Smooth muscle cell (in vitro differentiated cells): ENCODE data around the gene CCDC134. TPM values are rescaled to one million over a fixed set of nuclear protein-coding genes. Genes with fewer than 3 reads are reported as not detected.
A peak's percentile ranks its signal among the peaks of the same experiment; 100 is the strongest.

Experiments used
- DNase-seq: peaks from one replicate; lab custom pipeline; 2025; ENCODE audit not compliant: unreplicated experiment; lab: John Stamatoyannopoulos, UW
- H2AFZ ChIP-seq: fragments of 200-600 bp; sonication (generic); 2 replicates; pipeline ENCODE4 v1.6.0; 2016; ENCODE audit warnings: antibody characterized with exemption, low read depth, mild to moderate bottlenecking
- H3F3A ChIP-seq: fragments of 200-600 bp; sonication (generic); 2 replicates; pipeline ENCODE4 v1.6.0; 2017; ENCODE audit warnings: antibody characterized with exemption, low read depth
- H3K27ac ChIP-seq: fragments of 200-600 bp; sonication (generic); 2 replicates; pipeline ENCODE4 v1.5.1; 2016; ENCODE audit warnings: low read depth, mild to moderate bottlenecking
- H3K27me3 ChIP-seq: fragments of 200-600 bp; sonication (generic); 2 replicates; pipeline ENCODE4 v1.6.1; 2016; ENCODE audit warnings: low read depth, mild to moderate bottlenecking
- H3K36me3 ChIP-seq: fragments of 200-600 bp; sonication (generic); 2 replicates; pipeline ENCODE4 v1.5.1; 2016; ENCODE audit warnings: low read depth
- H3K4me1 ChIP-seq: fragments of 200-600 bp; sonication (generic); 2 replicates; pipeline ENCODE4 v1.5.1; 2016; ENCODE audit warnings: low read depth
- H3K4me2 ChIP-seq: fragments of 200-600 bp; sonication (generic); 2 replicates; pipeline ENCODE4 v1.6.0; 2016; ENCODE audit warnings: mild to moderate bottlenecking
- H3K4me3 ChIP-seq: fragments of 200-600 bp; sonication (generic); 2 replicates; pipeline ENCODE4 v1.5.1; 2016; ENCODE audit warnings: mild to moderate bottlenecking
- H3K79me2 ChIP-seq: fragments of 200-600 bp; sonication (generic); 2 replicates; pipeline ENCODE4 v1.6.0; 2016; ENCODE audit warnings: low read depth, mild to moderate bottlenecking
- H3K9ac ChIP-seq: fragments of 200-600 bp; sonication (generic); 2 replicates; pipeline ENCODE4 v1.6.0; 2016; ENCODE audit warnings: low read depth
- H3K9me3 ChIP-seq: fragments of 200-600 bp; sonication (generic); replicated peaks from 2 replicates; pipeline ENCODE4 v1.5.1; 2016; ENCODE audit warnings: low read depth
- H4K20me1 ChIP-seq: fragments of 200-600 bp; sonication (generic); 2 replicates; pipeline ENCODE4 v1.6.0; 2016; ENCODE audit warnings: low read depth
- CTCF ChIP-seq: fragments of 200-600 bp; sonication (generic); IDR thresholded peaks from 2 replicates; pipeline ENCODE4 v1.5.1; 2017; ENCODE audit warnings: borderline replicate concordance, mild to moderate bottlenecking, antibody characterized with exemption; ENCODE audit not compliant: insufficient read depth, poor library complexity, severe bottlenecking
- WGBS: methylation state at CpG from one replicate; pipeline ENCODE4 v1.1.7; 2016; ENCODE audit warnings: low lambda C conversion rate; 5-methylcytosine and 5-hydroxymethylcytosine counted together
- polyA plus RNA-seq: library from polyadenylated mRNA; unstranded; fragments of >200 nt; fragmentation: Nextera tagmentation; extraction: Ambion mirVana; gene quantifications from 2 replicates; pipeline ENCODE4 v1.2.1, GENCODE V29; 2016
- total RNA-seq: library from RNA; depleted of rRNA; stranded (reverse); fragments of >200 nt; gene quantifications from 2 replicates; pipeline ENCODE4 v1.2.3, GENCODE V29; 2014

Gene CCDC134
- total and polyA plus RNA-seq, 2 experiments from 2014 or later, result 7.4 to 8.8 TPM

- H3K79me2 ChIP-seq, result no peaks in the 10 kb centered on the region
- no peak overlapping the region for H3K27ac ChIP-seq
- 45% methylated on average over 3 of the region's 3 CpGs for WGBS
- TF ChIP-seq CTCF, result no peak
- H3K4me3 ChIP-seq, result no peak overlapping the region
- H3K9me3 ChIP-seq, result no peaks in the 10 kb centered on the region
- H4K20me1 ChIP-seq, result no peaks in the 10 kb centered on the region
- no peaks in the 10 kb centered on the region for H3K36me3 ChIP-seq
- H2AFZ ChIP-seq, result no peak overlapping the region
- H3K9ac ChIP-seq, result no peak overlapping the region
- DNase-seq, result no peak
- H3K4me2 ChIP-seq, result no peak overlapping the region
- H3F3A ChIP-seq, result no peaks in the 10 kb centered on the region
- H3K4me1 ChIP-seq, result no peaks in the 10 kb centered on the region
- no peaks in the 10 kb centered on the region for H3K27me3 ChIP-seq
Measured at GRCh38 chr22:41779929-41780505, 20.5 kb upstream of the CCDC134 start.

- no peaks in the 10 kb centered on the region for H3K4me1 ChIP-seq
- H3K79me2 ChIP-seq, result no peaks in the 10 kb centered on the region
- H3K27me3 ChIP-seq, result no peaks in the 10 kb centered on the region
- H3K4me3 ChIP-seq, result no peak overlapping the region
- H3K9ac ChIP-seq, result no peak overlapping the region
- no peaks in the 10 kb centered on the region for H3K36me3 ChIP-seq
- DNase-seq, result no peak
- no peaks in the 10 kb centered on the region for H3K9me3 ChIP-seq
- 70% methylated on average over 11 of the region's 11 CpGs for WGBS
- TF ChIP-seq CTCF, result no peak
- no peak overlapping the region for H3K27ac ChIP-seq
- peak overlapping the region; percentile 58 for H2AFZ ChIP-seq
- H4K20me1 ChIP-seq, result no peaks in the 10 kb centered on the region
- H3K4me2 ChIP-seq, result no peak overlapping the region
- no peaks in the 10 kb centered on the region for H3F3A ChIP-seq
Measured at GRCh38 chr22:41780746-41781505, 19.6 kb upstream of the CCDC134 start.

- H3K4me1 ChIP-seq, result no peaks in the 10 kb centered on the region
- peak overlapping the region; percentile 58 for H2AFZ ChIP-seq
- WGBS, result 93% methylated on average over 1 of the region's 1 CpG
- no peaks in the 10 kb centered on the region for H3K9me3 ChIP-seq
- no peaks in the 10 kb centered on the region for H3F3A ChIP-seq
- TF ChIP-seq CTCF, result no peak
- no peak overlapping the region for H3K9ac ChIP-seq
- no peak overlapping the region for H3K27ac ChIP-seq
- no peak for DNase-seq
- no peaks in the 10 kb centered on the region for H3K27me3 ChIP-seq
- no peaks in the 10 kb centered on the region for H3K36me3 ChIP-seq
- H3K79me2 ChIP-seq, result no peaks in the 10 kb centered on the region
- H4K20me1 ChIP-seq, result no peaks in the 10 kb centered on the region
- H3K4me3 ChIP-seq, result no peak overlapping the region
- H3K4me2 ChIP-seq, result no peak overlapping the region
Measured at GRCh38 chr22:41781507-41781906, 19.0 kb upstream of the CCDC134 start.
